Nephron progenitor cell (in vitro differentiated cells): ENCODE results near the gene IPCEF1.

Experiments
- DNase-seq: peaks from one replicate; pipeline ENCODE4 v3.0.0; 2021
- H3K27ac Mint-ChIP-seq: 2 replicates; pipeline ENCODE4 v1.8.0; 2021; ENCODE audit warnings: mild to moderate bottlenecking, moderate library complexity, mixed read lengths
- H3K27me3 Mint-ChIP-seq: 2 replicates; pipeline ENCODE4 v1.8.0; 2021; ENCODE audit warnings: mild to moderate bottlenecking, low read depth, mixed read lengths; ENCODE audit not compliant: poor library complexity
- H3K36me3 Mint-ChIP-seq: 2 replicates; pipeline ENCODE4 v1.8.0; 2021; ENCODE audit warnings: low read depth, mixed read lengths
- H3K4me1 Mint-ChIP-seq: 2 replicates; pipeline ENCODE4 v1.8.0; 2021; ENCODE audit warnings: mixed read lengths
- H3K4me3 Mint-ChIP-seq: 2 replicates; pipeline ENCODE4 v1.8.0; 2021; ENCODE audit warnings: mild to moderate bottlenecking, moderate library complexity, mixed read lengths
- H3K9me3 Mint-ChIP-seq: 2 replicates; pipeline ENCODE4 v1.8.0; 2021; ENCODE audit warnings: mild to moderate bottlenecking, moderate library complexity, mixed read lengths
- TF ChIP-seq, protein P1 (sequence below): fragments of 200-600 bp; sonication (generic); IDR thresholded peaks from 2 replicates; pipeline ENCODE4 v1.5.0; 2021; ENCODE audit warnings: antibody characterized with exemption

Gene IPCEF1

DNA sequence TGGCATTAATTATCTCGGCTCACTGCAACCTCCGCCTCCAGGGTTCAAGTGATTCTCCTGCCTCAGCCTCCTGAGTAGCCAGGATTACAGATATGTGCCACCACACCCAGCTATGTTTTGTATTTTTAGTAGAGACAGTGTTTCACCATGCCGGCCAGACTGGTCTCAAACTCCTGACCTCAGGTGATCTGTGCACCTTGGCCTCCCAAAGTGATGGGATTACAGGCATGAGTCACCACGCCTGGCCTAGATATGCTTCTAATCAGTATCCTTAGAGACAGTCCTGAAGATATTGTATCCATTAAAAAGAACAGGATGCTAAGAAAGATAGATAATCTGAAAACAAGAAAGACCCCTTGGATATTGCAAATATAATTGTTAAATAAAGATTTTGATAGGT is 3.1 kb upstream of the IPCEF1 start:
- H3K27ac Mint-ChIP-seq, result no peak overlapping the region

DNA sequence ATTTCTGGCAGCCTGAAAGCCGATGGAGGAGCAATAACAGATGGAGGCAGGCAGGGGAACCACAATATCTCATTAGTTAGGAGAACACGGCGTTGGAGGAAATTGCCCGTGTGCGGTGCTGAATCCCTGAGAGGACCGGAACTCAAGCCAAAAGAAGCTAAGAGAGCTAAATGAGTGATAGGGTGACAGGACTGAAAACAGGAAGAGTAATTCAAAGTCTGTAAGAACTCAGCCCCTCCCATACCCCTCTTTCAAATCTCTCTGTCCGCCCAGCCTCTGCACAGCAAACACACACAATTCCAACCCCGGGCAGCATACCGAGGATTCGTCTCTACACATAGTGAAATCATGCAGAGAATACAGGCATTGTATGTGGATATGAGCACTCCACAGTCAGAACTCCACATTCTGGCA is 2.6 kb upstream of the IPCEF1 start:
- H3K27ac Mint-ChIP-seq, result peak overlapping the region; percentile 56
- H3K4me1 Mint-ChIP-seq, result peaks cover 25% of the 10 kb centered on the region
- H3K27me3 Mint-ChIP-seq, result no peaks in the 10 kb centered on the region
- no peak overlapping the region for H3K4me3 Mint-ChIP-seq
- TF ChIP-seq, protein P1, sequence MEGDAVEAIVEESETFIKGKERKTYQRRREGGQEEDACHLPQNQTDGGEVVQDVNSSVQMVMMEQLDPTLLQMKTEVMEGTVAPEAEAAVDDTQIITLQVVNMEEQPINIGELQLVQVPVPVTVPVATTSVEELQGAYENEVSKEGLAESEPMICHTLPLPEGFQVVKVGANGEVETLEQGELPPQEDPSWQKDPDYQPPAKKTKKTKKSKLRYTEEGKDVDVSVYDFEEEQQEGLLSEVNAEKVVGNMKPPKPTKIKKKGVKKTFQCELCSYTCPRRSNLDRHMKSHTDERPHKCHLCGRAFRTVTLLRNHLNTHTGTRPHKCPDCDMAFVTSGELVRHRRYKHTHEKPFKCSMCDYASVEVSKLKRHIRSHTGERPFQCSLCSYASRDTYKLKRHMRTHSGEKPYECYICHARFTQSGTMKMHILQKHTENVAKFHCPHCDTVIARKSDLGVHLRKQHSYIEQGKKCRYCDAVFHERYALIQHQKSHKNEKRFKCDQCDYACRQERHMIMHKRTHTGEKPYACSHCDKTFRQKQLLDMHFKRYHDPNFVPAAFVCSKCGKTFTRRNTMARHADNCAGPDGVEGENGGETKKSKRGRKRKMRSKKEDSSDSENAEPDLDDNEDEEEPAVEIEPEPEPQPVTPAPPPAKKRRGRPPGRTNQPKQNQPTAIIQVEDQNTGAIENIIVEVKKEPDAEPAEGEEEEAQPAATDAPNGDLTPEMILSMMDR, result no peak
- peaks cover 6% of the 10 kb centered on the region for H3K36me3 Mint-ChIP-seq
- no peak for DNase-seq
- H3K9me3 Mint-ChIP-seq, result peaks cover 9% of the 10 kb centered on the region

More for the DNA sequence above, 3.1 kb upstream of the IPCEF1 start:
- H3K9me3 Mint-ChIP-seq, result peaks cover 9% of the 10 kb centered on the region
- TF ChIP-seq, protein P1, result no peak
- DNase-seq, result no peak
- H3K4me1 Mint-ChIP-seq, result peaks cover 25% of the 10 kb centered on the region
- H3K36me3 Mint-ChIP-seq, result peaks cover 6% of the 10 kb centered on the region
- H3K4me3 Mint-ChIP-seq, result no peak overlapping the region
- no peaks in the 10 kb centered on the region for H3K27me3 Mint-ChIP-seq

DNA sequence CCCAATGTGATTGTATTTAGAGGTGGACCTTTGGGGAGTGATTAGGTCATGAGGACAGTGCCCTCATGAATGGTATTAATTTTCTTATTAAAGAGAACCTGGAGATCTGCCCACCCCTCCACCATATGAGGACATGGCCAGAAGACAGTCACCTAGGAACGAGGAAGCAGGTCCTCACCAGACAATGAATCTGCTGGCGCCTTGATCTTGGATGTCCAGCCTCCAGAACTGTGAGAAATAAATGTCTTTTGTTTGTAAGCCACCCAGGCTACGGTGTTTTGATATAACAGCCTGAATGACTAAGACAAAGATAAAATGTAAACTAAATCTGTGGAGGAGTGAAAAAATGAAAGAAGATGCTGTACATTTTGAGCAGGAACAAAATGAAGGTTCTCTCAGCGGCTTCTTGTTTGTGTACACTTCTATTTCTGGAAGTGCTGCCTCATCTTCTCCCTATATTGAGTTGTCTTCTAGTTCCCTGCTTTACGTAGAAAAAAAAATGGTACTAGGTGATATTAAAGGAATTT is 1.5 kb upstream of the IPCEF1 start:
- peaks cover 33% of the 10 kb centered on the region for H3K4me1 Mint-ChIP-seq

DNA sequence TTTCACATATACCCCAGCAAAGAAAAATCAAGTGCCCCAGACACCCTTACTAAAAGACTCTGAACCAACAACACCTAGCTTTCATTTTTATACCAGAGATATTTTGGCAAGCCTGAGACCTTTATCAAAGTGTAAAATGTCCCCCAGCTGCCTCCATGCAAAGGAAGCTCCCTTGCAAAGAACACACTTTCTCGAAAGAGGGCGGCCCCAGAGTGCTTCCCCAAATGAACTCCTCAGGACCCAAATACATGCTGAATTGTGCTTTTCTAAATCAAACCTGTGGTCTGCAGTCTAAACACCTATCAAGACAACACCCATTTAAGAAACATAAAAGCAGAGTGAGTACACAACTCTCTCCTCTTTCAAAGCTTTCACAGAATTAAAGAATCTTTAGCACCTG is 490 bp downstream of the IPCEF1 start:
- peaks cover 48% of the 10 kb centered on the region for H3K4me1 Mint-ChIP-seq
- TF ChIP-seq, protein P1, result no peak
- no peak for DNase-seq
- no peak overlapping the region for H3K27ac Mint-ChIP-seq
- peaks cover 9% of the 10 kb centered on the region for H3K9me3 Mint-ChIP-seq
- H3K4me3 Mint-ChIP-seq, result no peak overlapping the region
- peaks cover 6% of the 10 kb centered on the region for H3K36me3 Mint-ChIP-seq
- H3K27me3 Mint-ChIP-seq, result no peaks in the 10 kb centered on the region

More for the DNA sequence above, 1.5 kb upstream of the IPCEF1 start:
- Mint-ChIP-seq H3K27me3 (no peaks in the 10 kb centered on the region), H3K36me3 (peaks cover 6% of the 10 kb centered on the region), H3K4me3 (no peak overlapping the region), H3K27ac (peak overlapping the region; percentile 56), H3K9me3 (peaks cover 9% of the 10 kb centered on the region)
- DNase-seq, result no peak
- TF ChIP-seq, protein P1, result no peak

DNA sequence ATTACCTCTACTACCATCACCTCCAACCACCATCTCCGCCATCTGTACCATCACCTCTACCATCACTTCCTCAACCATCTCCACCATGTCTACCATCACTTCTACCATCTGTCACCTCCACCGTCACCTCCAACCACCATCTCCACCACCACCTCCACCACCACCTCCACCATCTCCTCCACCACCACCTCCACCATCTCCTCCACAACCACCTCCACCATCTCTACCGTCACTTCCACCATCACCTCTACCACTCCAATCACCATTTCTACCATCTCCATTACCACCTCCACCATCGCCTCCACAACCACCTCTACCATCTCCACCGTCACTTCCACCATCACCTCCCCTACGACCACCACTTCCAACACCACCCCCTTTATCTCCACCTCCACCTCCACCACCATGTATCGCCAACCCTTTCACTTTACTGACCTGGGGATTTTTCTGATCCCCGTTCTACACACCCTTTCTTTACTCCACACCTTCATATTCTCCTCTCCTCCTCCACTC is 2.3 kb downstream of the IPCEF1 start:
- DNase-seq, result no peak
- no peaks in the 10 kb centered on the region for H3K36me3 Mint-ChIP-seq
- no peak overlapping the region for H3K4me3 Mint-ChIP-seq
- H3K27ac Mint-ChIP-seq, result no peak overlapping the region
- no peaks in the 10 kb centered on the region for H3K27me3 Mint-ChIP-seq
- H3K9me3 Mint-ChIP-seq, result no peaks in the 10 kb centered on the region
- TF ChIP-seq, protein P1, result no peak
- H3K4me1 Mint-ChIP-seq, result peaks cover 33% of the 10 kb centered on the region

DNA sequence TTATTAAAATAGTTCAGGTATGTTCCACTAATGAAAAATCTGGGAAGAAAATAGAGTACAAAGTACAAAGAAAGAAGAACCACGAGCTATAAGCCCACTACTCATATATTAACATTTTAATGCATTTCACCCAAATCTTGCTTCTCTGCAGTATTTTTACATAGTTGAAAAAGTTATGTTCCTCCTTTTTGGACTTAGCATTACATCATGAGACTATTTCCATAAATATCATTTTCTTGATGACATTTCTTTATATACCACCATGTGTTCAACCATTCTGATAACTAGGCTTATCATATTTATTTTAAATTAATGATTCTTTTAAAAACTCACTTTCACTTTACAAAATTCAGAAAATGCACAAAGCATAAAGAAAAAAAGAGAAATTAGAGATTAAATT is 3.0 kb downstream of the IPCEF1 start:
- Mint-ChIP-seq H3K27ac (no peak overlapping the region), H3K4me1 (peaks cover 26% of the 10 kb centered on the region), H3K4me3 (no peak overlapping the region), H3K36me3 (no peaks in the 10 kb centered on the region), H3K9me3 (no peaks in the 10 kb centered on the region), H3K27me3 (no peaks in the 10 kb centered on the region)
- TF ChIP-seq, protein P1, result no peak
- DNase-seq, result no peak
